GM10266 (cell line): Measurements from ENCODE around the gene TP53I13.
A peak's percentile ranks its signal among the peaks of the same experiment; 100 is the strongest.

Experiments used
- DNase-seq: peaks from one replicate; pipeline ENCODE4 v3.0.0; 2012; ENCODE audit errors: extremely low spot score
- TF ChIP-seq, protein P1 (sequence below): IDR thresholded peaks from 2 replicates; pipeline ENCODE4 v1.5.1; 2012; ENCODE audit warnings: mild to moderate bottlenecking, low read depth; ENCODE audit not compliant: control insufficient read depth, insufficient read depth; ENCODE audit errors: missing control alignments

Gene TP53I13

DNA sequence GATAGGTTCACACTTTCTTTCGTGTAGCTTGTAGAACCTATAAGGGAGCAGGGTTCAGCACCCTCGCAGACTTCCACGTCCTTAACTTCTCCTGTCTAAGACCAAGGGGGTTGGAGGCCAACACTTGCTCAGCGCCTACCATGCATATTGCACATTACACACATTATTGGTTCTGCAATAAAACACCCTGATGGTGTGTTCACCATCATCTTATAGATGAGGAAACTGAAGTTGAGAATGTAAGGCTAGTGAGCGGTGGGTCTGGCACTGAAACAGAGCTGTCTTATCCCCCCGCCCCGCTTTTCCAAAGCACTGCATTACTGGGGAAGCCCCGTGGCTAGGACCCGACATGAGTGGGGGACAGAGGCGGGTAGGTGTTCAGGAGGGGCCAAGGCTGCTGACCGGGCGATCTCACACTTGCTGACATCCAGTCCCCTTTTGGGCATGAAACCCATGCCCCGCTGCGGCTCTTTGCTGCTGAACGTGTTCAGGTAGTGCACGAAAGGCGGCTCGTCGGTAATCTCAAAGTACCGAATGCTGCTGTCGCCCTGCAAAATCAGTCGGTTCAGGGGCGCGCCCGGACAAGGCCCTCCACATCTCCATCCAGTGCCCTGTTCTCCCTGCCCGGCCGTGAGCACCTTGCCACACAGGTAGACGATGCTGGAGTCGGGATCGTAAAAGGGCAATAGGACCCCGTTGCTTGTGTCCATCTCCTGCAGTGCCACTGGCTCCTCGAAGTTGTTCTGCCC lies 48.0 kb downstream of the TP53I13 start:
- TF ChIP-seq, protein P1, sequence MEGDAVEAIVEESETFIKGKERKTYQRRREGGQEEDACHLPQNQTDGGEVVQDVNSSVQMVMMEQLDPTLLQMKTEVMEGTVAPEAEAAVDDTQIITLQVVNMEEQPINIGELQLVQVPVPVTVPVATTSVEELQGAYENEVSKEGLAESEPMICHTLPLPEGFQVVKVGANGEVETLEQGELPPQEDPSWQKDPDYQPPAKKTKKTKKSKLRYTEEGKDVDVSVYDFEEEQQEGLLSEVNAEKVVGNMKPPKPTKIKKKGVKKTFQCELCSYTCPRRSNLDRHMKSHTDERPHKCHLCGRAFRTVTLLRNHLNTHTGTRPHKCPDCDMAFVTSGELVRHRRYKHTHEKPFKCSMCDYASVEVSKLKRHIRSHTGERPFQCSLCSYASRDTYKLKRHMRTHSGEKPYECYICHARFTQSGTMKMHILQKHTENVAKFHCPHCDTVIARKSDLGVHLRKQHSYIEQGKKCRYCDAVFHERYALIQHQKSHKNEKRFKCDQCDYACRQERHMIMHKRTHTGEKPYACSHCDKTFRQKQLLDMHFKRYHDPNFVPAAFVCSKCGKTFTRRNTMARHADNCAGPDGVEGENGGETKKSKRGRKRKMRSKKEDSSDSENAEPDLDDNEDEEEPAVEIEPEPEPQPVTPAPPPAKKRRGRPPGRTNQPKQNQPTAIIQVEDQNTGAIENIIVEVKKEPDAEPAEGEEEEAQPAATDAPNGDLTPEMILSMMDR = no peak
- DNase-seq = no peak

DNA sequence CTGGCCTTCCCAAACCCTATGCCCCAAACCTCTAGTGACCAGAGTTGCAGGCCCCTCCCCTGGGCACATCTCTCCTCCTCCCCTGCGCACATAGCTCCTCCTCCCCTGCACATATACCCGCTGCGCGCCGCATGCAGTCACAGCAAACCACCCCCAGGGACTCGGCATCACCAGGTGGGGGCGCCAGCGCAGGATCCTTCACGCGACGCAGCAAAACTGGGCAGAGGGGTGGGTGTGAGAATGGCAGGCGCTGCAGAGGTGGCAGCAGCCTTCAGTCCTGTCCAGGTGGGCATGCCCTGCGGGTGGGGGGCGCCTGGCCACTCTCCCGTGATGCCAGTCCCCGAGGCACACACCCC lies 48.6 kb downstream of the TP53I13 start:
- DNase-seq = peak; percentile 93
- TF ChIP-seq, protein P1 = peak; percentile 87

- peak; percentile 86 for DNase-seq
- TF ChIP-seq, protein P1 = peak; percentile 83
These were observed 49.2 kb downstream of the TP53I13 start for GRCh38 chr17:29617481-29618271.

DNA sequence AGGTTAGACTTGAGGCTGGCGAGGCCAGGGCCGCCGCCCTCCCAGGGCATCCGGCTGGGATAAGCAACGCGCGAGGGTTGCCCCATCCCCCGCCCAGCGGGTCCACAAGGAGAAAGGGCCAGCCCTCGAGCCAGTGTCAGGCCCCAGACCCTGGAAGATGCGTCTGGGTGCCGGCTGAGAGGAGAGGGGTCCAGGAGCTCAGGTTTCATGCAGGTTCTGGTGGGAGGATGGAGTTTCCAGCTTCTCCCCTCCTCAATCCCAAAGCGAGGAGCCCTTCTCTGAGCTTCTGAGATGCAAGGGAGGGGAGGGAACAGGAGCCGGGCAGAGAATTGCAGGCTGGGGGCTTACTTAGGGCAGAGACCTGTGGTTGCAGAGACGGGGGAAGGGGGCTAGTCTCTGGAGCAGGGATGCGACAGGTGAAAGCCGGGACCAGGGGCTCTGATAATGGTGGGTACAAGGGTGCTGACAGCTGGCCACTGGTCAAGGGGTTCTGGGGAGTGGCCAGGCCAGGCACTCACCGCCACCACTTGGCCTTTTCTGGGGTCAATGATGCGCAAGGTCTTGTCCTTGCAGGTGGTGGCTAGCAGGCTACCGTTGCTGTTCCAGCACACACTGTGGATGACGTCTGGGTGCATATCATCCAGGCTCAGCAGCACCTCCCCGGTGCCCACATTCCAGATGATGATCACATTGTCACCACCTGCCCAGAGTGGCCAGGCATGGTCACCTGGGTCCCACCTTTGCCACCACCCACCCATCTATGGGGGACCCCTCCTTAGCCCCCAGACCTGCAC lies 50.0 kb downstream of the TP53I13 start:
- TF ChIP-seq, protein P1 = no peak
- no peak for DNase-seq

GRCh38 chr17:29619251-29619650 lies 50.8 kb downstream of the TP53I13 start:
- TF ChIP-seq, protein P1 = peak; percentile 29
- no peak for DNase-seq

GRCh38 chr17:29620271-29620670 lies 51.8 kb downstream of the TP53I13 start:
- TF ChIP-seq, protein P1 = no peak
- DNase-seq = no peak
